MG63 (cell line): ENCODE results near the gene HDAC4. TPM values are rescaled to one million over a fixed set of nuclear protein-coding genes. Genes with fewer than 3 reads are reported as not detected.

ENCODE experiments used
- DNase-seq: peaks from one replicate; pipeline ENCODE4 v3.0.0-alpha.2; 2020
- H3K27me3 ChIP-seq: fragments of 250-450 bp; sonication (Bioruptor Pico); 2 replicates; pipeline ENCODE4 v1.5.1; 2020; ENCODE audit warnings: mild to moderate bottlenecking, moderate library complexity
- H3K36me3 ChIP-seq: fragments of 250-450 bp; sonication (Bioruptor Pico); 2 replicates; pipeline ENCODE4 v1.5.1; 2020; ENCODE audit warnings: mild to moderate bottlenecking, moderate library complexity
- H3K4me3 ChIP-seq: fragments of 250-450 bp; sonication (Bioruptor Pico); 2 replicates; pipeline ENCODE4 v1.5.1; 2020; ENCODE audit warnings: mild to moderate bottlenecking, moderate library complexity
- H3K9me3 ChIP-seq: fragments of 250-450 bp; sonication (Bioruptor Pico); 2 replicates; pipeline ENCODE4 v1.5.1; 2020; ENCODE audit warnings: mild to moderate bottlenecking, moderate library complexity
- total RNA-seq: library from RNA; depleted of rRNA; stranded (reverse); fragments of >200 nt; shearing (Covaris generic); gene quantifications from 2 replicates; pipeline ENCODE4 v1.2.3, GENCODE V29; 2014; ENCODE audit warnings: low replicate concordance

Gene HDAC4
- total RNA-seq, 1 experiment from 2014 or later = 27.3 TPM

DNA sequence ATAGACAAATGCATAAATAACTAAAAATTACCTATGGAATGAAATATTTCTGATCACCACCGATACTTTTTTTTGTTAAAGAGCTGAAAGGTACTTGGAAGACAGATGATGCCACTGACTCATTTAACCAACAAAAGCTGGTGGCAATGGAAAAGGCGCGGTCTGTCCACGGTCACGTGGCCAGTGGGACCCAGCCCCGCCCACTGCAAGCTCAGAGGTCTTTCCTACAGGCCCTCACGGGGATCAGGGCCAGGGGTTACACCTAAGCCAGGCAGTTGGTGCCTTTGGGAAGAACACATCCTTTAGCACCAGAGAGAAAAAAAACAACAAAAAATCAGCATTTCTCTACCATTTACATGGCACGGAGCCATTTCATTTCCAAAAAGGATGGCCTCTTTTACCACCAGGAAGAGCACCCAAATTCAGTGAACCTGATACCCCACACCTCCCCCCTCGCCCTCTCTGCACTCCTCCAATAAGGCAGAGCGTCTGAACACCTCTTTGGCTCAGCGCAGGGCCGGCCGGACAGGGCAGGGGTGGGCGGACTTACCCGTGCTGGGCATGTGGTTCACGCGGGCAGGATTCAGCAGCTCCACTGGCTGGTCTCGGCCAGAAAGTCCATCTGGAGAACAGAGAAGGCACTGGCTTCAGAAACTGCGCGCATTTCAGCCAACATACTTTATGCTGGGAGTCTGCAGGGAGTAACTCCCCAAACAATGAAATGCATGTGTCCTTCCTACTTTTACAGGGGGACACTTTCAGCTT, 164.6 kb downstream of the HDAC4 start:
- DNase-seq = no peak
- no peak overlapping the region for H3K4me3 ChIP-seq
- H3K36me3 ChIP-seq = no peaks in the 10 kb centered on the region
- no peaks in the 10 kb centered on the region for H3K27me3 ChIP-seq
- no peaks in the 10 kb centered on the region for H3K9me3 ChIP-seq

DNA sequence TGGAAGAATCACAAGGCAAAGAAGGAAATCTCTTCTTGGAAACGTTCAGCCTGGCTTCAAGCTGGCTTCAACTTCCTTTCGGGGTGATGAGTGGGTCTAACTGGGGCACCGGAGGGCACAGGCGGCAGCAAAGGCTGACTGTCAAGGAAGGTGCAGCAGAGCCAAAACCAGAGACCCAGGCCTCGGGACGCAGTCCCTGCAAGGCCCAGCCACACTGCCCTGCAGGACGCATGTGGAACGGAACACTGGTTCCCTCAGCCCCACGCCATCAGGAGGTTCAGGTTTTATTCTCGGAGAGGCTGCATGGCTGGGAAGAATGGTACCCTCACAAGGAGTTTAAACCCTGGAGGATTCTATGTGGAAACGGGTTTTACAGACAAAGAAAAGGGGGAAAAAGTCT, 165.5 kb downstream of the HDAC4 start:
- DNase-seq = no peak
- Histone ChIP-seq H3K36me3 (no peaks in the 10 kb centered on the region), H3K4me3 (no peak overlapping the region), H3K27me3 (no peaks in the 10 kb centered on the region), H3K9me3 (no peaks in the 10 kb centered on the region)

DNA sequence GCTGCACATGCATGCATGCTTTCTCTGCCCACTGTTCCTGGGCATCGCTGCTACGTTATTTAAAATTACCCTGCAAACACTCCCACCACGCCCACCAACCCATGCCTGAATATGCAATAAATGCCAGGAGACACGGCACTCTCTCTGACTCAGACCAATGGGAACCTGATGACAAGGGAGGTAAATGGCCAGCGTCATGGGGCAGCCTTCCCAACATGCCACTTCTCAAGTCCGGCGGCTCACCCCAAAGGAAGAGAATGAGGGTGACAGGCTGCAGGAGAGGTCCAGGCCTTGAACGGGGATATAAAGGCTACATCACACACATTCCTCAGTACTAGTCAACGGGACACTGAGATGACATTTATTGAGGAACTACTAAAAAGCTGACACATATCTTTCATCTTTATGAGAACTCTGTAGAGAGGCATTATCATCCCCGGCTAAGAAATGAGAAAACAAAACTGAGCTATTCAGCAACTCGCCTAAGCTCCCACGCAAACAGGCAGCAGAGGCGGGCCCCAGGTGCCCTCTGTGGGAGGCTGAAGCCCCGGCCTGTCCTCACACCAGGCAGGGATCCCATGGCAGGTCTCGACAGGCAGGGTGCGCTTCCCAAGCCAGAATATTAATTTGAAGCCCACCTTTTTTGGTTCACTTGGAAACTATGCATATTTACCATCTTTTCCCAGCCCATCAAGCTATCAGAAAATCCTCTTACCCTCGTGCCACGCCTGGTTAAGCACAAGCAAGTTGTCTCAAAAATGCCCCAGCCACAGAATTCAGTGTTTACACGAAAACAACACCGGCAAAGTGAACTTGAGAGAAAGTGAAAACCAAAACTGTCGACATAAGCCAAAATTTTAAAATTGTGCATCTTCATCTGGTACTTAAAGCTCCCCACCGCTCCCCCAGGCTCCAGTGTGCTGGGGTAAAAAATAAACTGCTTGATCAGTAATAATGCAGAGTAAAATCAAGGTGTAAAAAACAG, 166.3 kb downstream of the HDAC4 start:
- H3K4me3 ChIP-seq = no peak overlapping the region
- no peaks in the 10 kb centered on the region for H3K27me3 ChIP-seq
- H3K36me3 ChIP-seq = no peaks in the 10 kb centered on the region
- H3K9me3 ChIP-seq = no peaks in the 10 kb centered on the region
- no peak for DNase-seq

DNA sequence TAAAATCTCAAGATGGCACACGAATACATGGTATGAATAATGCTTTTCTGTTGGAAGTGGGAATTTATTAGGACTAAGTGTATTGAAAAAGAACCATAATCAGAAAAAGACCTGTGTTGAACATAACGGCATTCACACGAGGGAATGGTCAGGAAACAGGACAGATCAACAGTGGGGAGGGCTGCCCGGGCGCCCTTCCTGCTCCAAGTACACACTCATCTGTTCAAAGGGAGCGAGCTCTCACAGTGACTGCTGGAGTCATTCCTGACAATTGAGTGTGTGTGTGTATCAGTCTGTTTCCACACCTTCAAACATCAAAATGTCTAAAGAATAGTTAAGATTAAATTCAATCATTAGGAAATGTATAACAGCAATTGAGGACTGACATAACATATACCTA, 167.2 kb downstream of the HDAC4 start:
- no peaks in the 10 kb centered on the region for H3K36me3 ChIP-seq
- H3K4me3 ChIP-seq = no peak overlapping the region
- H3K9me3 ChIP-seq = no peaks in the 10 kb centered on the region
- H3K27me3 ChIP-seq = no peaks in the 10 kb centered on the region
- DNase-seq = no peak

DNA sequence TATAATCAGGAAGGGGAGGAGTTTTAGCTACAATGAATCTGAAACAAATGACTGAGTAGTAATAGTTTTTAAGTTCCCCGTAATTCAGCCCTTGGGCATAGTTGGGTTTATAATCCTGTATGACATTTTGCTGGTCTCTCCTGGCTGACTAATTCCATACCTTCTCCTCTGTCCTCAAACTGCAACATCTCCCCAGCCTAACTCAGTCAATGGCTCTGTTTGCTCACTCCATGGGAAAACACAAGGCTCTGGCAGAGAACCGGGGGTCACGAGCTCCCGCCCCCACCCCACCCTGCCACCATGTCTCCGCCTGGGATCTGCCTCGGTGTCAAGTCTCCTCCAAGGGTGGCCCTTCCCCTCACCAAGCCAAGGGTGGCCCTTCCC, 168.6 kb downstream of the HDAC4 start:
- Histone ChIP-seq H3K4me3 (no peak overlapping the region), H3K27me3 (no peaks in the 10 kb centered on the region), H3K36me3 (no peaks in the 10 kb centered on the region), H3K9me3 (no peaks in the 10 kb centered on the region)
- DNase-seq = no peak

DNA sequence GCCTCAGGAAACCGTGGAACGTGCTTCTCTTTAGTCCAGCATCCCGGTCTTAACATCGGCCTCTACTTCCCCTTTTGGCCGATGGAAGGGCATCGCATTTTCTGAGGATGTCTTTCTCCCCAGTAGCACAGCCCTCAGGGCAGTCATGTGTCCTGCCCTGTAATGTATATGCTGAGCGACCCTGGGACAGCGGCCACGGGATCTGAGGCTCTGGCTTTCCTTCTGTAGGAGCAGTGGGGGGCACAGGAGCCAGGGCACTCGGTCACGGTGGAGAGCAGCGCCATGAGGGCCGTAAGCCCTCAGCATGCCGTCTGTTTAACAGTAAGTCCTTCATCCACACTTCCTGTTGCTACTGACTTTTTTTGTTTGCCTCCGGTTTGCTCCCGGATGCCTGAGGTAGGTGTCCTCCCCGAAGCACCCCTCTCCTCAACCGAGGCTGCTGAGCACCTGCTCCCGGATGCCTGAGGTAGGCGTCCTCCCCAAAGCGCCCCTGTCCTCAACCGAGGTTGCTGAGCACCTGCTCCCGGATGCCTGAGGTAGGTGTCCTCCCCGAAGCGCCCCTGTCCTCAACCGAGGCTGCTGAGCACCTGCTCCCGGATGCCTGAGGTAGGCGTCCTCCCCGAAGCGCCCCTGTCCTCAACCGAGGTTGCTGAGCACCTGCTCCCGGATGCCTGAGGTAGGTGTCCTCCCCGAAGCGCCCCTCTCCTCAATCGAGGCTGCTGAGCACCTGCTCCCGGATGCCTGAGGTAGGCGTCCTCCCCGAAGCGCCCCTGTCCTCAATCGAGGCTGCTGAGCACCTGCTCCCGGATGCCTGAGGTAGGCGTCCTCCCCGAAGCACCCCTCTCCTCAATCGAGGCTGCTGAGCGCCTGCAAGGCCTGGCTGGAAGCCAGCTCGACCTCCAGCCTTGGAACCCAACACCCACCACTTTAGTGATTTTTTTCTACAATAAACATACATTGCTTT, 169.3 kb downstream of the HDAC4 start:
- Histone ChIP-seq H3K36me3 (no peaks in the 10 kb centered on the region), H3K4me3 (no peak overlapping the region), H3K9me3 (no peaks in the 10 kb centered on the region), H3K27me3 (no peaks in the 10 kb centered on the region)
- no peak for DNase-seq

DNA sequence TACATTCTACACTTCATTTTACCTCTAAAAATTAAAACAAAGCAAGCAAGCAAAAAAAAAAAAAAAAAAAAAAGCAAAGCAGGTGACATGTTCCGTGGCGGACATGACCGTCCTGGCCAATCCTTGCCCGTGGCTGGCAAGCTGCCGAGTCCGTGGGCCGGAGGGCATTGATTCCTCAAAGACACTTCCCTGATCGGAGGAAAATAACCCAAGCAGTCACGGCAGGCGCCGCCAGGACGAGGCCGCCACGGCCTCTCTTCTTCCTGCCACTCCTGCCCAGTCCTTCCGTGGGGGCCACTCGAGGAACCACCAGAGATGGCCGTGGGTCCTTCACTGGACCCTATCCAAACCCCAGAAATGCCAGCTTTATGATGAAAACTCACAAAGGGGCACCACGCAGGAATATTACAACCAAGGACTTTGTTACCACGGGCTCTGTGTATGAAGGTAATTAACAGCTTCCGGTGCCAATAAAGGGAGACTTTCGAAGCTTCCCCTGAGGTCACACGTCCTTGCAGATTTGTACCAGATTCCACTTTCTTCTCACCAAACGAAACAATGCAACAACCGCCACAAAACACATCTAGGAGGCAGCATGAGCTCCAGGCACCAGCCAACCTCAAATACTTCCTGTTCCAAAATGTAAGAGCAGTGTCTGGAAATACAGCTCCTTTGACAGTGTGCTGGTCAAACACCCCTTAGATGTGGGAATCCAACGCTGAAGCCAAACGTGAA, 170.3 kb downstream of the HDAC4 start:
- DNase-seq = no peak
- Histone ChIP-seq H3K4me3 (no peak overlapping the region), H3K27me3 (no peaks in the 10 kb centered on the region), H3K36me3 (no peaks in the 10 kb centered on the region), H3K9me3 (no peaks in the 10 kb centered on the region)

DNA sequence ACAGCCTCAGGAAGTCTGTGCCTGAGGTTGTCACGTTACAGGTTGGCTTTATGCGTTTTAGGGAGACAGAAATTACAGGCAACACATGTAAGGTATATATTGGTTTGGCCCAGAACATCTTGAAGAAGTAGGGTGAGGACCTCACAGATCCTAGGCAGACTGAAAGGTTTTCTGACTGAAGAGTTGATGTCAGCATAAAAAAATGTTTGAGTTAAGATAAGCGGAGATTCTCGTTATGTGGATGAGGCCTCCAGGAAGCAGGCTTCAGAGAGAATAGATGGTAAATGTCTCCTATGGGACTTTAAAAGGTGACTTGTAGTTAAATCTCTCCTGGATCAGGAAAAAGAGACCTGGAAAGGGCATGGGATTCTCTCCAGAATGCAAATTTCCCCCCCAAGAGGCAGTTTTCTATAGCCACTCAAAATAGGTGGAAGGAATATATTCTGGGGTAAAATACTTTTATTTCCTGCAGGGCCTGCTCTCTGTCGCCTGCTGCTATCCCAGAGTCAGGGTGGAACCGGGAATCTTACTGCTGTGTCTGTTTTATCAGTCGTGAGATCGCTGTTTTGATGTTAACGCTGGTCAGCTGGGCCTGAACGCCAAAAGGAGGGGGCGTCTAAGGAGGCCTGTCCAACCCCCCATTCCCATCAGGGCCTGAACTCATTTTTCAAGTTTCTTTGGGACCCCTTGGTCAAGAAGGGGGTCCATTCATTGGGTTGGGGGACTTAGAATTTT, 171.1 kb downstream of the HDAC4 start:
- H3K27me3 ChIP-seq = no peaks in the 10 kb centered on the region
- H3K4me3 ChIP-seq = no peak overlapping the region
- no peaks in the 10 kb centered on the region for H3K36me3 ChIP-seq
- no peaks in the 10 kb centered on the region for H3K9me3 ChIP-seq
- no peak for DNase-seq

DNA sequence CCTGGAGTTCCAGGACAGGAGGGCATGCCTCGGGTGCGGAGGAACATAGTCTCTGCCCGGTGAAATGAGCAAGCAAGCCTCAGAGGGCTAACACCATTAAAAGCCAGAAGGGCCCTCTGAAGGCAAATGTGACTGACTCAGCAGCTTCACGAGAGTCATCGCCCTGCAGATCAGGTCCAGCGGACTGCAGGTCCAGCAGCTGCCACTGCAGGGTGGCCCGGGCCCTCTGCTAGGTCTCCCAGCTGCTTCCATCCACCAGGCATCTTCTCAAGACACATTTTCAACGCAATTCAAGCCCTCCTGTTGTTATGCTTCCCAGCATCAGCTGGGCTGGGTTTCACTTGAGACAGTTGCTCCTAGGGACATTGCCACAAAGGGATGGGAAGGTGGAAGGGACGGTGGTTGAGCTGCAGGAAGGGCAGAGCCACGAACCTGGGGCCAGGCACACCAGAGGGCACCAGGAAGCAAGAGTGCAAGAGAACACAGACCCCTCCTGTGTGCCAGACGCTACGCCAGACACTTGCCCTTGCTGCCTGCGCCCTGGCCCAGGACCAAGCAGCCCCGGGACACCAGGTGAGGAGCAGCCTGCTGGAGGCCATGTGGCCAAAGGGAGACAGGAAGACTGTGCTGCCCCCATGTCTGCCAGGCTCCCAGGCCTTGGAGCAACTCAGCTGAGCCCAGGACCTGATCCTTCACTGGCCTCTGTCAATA, 173.0 kb downstream of the HDAC4 start:
- no peaks in the 10 kb centered on the region for H3K27me3 ChIP-seq
- H3K36me3 ChIP-seq = no peaks in the 10 kb centered on the region
- no peak overlapping the region for H3K4me3 ChIP-seq
- H3K9me3 ChIP-seq = no peaks in the 10 kb centered on the region
- DNase-seq = peak; percentile 31

DNA sequence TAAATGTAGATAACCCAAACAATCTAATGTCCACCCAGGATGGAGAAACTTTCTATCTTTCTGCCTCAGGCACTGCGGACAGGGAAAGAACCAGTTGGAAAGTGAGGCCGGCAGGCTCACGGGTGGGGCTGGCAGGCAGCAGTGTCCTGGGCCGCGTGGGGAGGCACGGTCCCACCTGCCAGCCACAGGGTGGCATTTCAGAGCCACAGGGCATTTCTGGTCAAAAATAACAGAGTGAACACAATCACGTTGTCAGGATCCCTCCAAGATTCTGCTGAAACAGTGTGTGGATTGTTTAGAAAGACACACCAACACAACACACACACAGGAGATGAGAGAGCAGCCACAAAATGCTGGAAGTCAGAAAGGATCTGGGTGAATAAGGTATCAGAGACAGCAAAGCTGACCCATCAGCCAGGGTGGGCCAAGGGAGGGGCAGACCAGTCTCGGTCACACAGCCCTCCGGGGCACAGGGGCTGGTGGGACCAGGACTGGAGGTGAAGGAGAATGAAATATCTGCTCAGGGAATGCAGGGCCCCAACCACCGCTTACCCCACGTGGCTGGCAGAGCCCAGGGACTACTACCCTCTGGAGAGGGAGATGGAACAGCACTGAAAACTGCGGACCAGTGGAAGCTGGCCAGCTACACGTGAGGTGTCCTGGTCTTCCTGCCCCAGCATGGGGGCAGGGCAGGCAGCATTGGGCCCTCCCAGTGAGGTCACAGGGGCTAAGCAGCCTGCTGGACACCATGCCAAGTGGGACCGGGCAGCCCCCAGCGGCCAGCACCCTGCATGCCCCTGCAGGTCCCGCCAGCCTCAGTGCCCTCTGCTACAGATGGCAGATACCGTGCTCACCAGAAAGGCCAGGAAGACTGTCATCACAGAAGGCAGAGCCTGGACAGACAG, 173.9 kb downstream of the HDAC4 start:
- no peak for DNase-seq
- Histone ChIP-seq H3K9me3 (no peaks in the 10 kb centered on the region), H3K36me3 (no peaks in the 10 kb centered on the region), H3K4me3 (no peak overlapping the region), H3K27me3 (no peaks in the 10 kb centered on the region)

DNA sequence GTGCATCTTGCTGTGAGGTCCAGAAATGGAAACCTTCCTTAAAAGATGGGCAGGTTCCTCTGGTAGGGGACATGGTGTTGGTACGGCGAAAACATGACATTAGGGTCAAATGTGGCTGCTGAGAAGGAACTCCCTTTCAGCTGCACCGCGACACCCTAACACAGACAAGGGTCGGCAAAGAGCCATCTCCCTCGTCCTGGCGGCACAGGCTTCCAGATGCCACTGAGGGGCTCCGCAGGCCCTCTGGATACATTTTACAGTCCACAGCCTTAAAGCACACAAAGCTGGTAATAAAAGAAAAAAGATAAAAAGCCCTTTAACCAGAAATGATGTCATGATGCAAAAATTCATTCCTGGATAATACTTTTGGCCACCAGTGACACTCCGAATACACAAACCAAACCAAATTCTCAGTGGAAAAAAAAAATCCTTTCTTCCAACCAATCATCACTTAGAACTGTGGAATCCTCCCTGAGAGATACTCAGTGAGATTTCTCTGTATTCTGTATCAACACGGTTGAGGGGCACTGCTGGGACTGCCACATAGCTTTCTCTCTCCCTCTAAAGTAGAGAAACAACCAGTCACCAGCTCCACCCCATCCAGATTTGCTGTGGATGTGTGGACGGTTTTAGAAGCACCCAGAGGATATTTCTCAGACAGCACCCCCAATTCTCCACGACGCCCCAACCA, 174.8 kb downstream of the HDAC4 start:
- no peak for DNase-seq
- Histone ChIP-seq H3K9me3 (no peaks in the 10 kb centered on the region), H3K36me3 (no peaks in the 10 kb centered on the region), H3K27me3 (no peaks in the 10 kb centered on the region), H3K4me3 (no peak overlapping the region)

DNA sequence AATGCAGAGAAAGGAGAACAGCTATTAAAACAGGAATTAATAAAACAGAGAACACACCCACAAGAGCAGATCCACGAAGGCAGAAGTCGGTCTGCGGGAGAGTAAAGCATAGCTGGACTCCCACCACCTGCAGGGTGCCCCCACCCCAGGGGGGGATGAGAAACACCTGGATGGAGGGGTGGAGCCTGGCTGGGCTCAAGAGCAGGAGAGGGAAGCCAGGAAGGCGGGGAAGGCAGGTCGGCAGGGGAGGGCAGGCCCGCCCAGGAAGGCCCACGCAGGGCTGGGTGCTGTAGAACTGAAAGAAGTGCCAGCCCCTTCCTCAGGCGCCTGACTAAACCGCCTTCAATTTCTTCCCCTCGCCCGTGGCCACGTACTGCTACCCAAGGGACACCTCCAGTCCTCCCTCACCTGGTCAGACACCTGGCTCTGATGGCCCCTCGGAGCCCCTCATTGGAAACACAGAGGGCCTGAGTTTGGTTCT, 175.4 kb downstream of the HDAC4 start:
- Histone ChIP-seq H3K36me3 (no peaks in the 10 kb centered on the region), H3K9me3 (no peaks in the 10 kb centered on the region), H3K4me3 (no peak overlapping the region), H3K27me3 (no peaks in the 10 kb centered on the region)
- no peak for DNase-seq

DNA sequence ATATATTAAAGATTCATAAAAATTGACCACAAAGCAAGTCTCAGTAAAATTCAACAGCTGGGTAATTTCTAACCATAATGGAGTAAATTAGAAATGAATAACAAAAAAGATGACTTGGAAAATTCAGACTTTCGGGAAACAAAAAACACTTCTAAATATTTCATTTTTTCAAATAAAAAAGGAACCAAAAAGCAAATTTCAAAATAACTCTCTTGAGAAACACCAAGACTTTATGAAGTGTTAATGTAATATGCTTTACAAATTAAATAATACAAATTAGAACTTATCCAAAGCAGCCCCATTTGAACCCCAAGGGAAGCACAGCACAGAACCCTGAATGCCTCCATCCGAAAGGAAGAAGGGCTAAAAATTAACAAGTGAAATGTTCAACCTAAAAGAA, 175.9 kb downstream of the HDAC4 start:
- no peak for DNase-seq
- H3K36me3 ChIP-seq = no peaks in the 10 kb centered on the region
- H3K9me3 ChIP-seq = no peaks in the 10 kb centered on the region
- no peaks in the 10 kb centered on the region for H3K27me3 ChIP-seq
- H3K4me3 ChIP-seq = no peak overlapping the region

DNA sequence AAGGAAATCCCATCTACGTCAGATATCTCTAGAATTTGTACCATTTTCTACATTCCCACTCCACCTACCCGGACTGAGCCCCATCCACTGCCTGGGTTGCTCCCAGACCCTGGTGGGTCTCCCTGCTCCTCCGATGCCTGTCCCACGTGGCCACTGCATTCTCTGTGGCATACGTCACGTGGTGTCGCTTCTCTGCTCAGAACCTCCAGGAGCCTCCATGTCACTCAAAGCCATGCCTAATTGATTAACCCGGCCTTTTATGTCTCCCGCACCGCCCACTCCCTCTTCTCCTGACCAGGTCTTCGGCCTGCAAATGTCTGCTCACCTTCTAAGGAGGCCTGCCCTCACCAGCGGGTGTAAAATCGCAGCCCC, 176.6 kb downstream of the HDAC4 start:
- Histone ChIP-seq H3K9me3 (no peaks in the 10 kb centered on the region), H3K4me3 (no peak overlapping the region), H3K36me3 (no peaks in the 10 kb centered on the region), H3K27me3 (no peaks in the 10 kb centered on the region)
- DNase-seq = no peak
